HS-5 (cell line): Measurements from ENCODE around the gene KDM2B.
"Not testable (repeated sequence)": the region's sequence is repeated elsewhere in the genome, so short reads cannot be mapped to it uniquely, and the experiment has no call there.

Source experiments
- DNase-seq: peaks from one replicate; pipeline ENCODE4 v3.0.0-alpha.2; 2012; ENCODE audit warnings: low read depth

Gene KDM2B

DNA sequence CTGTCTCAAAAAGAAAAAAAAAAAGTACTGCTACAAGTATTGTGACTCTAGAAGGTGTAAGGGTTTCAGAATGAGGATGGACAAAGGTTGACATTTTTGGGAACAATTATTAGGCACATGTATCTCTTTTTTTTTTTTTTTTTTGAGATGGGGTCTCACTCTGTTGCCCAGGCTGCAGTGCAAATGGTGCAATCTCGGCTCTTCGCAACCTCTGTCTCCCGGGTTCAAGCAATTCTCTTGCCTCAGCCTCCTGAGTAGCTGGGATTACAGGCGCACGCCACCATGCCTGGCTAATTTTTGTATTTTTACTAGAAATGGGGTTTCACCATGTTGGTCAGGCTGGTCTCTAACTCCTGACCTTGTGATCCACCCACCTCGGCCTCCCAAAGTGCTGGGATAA, 195.9 kb downstream of the KDM2B start:
- DNase-seq = not testable (repeated sequence)

DNA sequence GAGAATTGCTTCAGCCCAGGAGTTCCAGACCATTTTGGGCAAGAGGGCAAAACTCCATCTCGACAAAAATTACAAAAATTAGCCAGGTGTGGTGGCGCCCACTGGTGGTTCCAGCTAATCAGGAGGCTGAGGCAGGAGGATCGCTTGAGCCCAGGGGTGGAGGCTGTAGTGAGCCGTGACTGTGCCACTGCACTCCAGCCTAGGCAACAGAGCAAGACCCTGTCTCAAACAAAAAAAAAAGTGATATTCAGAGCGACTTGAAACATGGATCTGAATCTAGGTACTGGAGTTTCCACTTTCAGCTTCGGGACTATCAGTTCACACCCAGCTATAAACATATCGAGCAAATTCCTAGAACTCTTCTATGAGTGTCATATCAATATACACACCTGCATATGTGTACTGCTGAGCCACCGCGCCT, 197.2 kb downstream of the KDM2B start:
- DNase-seq = no peak

DNA sequence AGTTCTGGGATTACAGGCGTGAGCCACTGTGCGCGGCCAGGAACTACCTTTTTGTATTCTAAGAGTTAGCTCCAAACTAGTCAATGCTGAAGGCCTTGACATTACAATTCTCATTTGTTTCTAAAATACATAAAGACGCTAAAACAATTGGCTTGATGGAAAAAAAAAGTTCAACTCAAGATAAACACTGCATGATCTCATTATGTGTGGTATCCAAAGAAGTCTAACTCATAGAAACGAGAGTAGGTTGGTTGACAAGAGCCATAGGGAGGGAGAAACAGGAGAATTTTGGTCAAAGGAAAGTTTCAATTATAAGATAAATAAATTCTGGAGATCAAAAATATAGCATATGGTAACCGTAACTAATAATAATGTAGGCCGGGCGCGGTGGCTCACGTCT, 200.9 kb downstream of the KDM2B start:
- DNase-seq = no peak
